H1 (cell line): ENCODE data around the gene SLC37A1. TPM values are rescaled to one million over a fixed set of nuclear protein-coding genes. Genes with fewer than 3 reads are reported as not detected.

Experiments
- CTCF ChIA-PET: fragments of 300-600 bp; sonication (Branson Sonifier 250); formaldehyde crosslinking; loops from one replicate; lab custom pipeline; 2021; ENCODE audit not compliant: partially characterized antibody; lab: Charles Lee
- POLR2A ChIA-PET: fragments of 300-600 bp; sonication (Branson Sonifier 250); formaldehyde crosslinking; loops from one replicate; lab custom pipeline; 2021; ENCODE audit warnings: inconsistent platforms; ENCODE audit not compliant: partially characterized antibody; lab: Charles Lee
- DNase-seq, 2 experiments: peaks; one replicate each; pipeline versions ENCODE4 v3.0.0 to v3.0.0-alpha.2; 2010 to 2022; ENCODE audit warnings: low spot score in 2 of 2, low read depth in 1 of 2, mixed read lengths in 1 of 2
- FAIRE-seq: peaks from 2 replicates; lab custom pipeline; 2011; peaks lifted over from hg19 to GRCh38; lab: Jason Lieb, UNC
- H2AFZ ChIP-seq: 2 replicates; pipeline ENCODE4 v1.8.1; 2012; ENCODE audit warnings: low read length, inconsistent platforms
- H2AK5ac ChIP-seq: 2 replicates; pipeline ENCODE4 v1.6.1; 2013; ENCODE audit warnings: low read depth, low read length
- H2BK120ac ChIP-seq: replicated peaks from 2 replicates; pipeline ENCODE3; 2013; ENCODE audit warnings: low read depth, low read length, inconsistent platforms
- H2BK12ac ChIP-seq: 2 replicates; pipeline ENCODE4 v1.6.1; 2013; ENCODE audit warnings: low read depth, low read length
- H2BK15ac ChIP-seq: 2 replicates; pipeline ENCODE4 v1.6.1; 2013; ENCODE audit warnings: low read length
- H2BK20ac ChIP-seq: 2 replicates; pipeline ENCODE4 v1.6.1; 2013; ENCODE audit warnings: low read length
- H2BK5ac ChIP-seq: 2 replicates; pipeline ENCODE4 v1.6.1; 2013; ENCODE audit warnings: low read depth, low read length
- H3K14ac ChIP-seq: 2 replicates; pipeline ENCODE4 v1.6.1; 2013; ENCODE audit warnings: inconsistent platforms; ENCODE audit not compliant: insufficient read length
- H3K18ac ChIP-seq: 2 replicates; pipeline ENCODE4 v1.6.1; 2013; ENCODE audit warnings: low read length; ENCODE audit errors: extremely low read depth
- H3K23ac ChIP-seq: 2 replicates; pipeline ENCODE4 v1.6.1; 2013; ENCODE audit warnings: inconsistent platforms; ENCODE audit not compliant: insufficient read length
- H3K23me2 ChIP-seq: 2 replicates; pipeline ENCODE4 v1.6.1; 2013; ENCODE audit warnings: low read depth, low read length
- H3K27ac ChIP-seq: 2 replicates; pipeline ENCODE4 v1.6.1; 2011; ENCODE audit warnings: low read depth, low read length, inconsistent platforms
- H3K27me3 ChIP-seq, 4 experiments: replicated peaks in 1 of 4; 1 replicate in 1 of 4; 2 replicates in 3 of 4; pipeline versions ENCODE4 v1.6.1 to v1.8.1; 2011 to 2013; ENCODE audit warnings: low read length in 3 of 4, mild to moderate bottlenecking in 3 of 4, inconsistent platforms in 2 of 4, mixed read lengths in 2 of 4, moderate library complexity in 1 of 4; ENCODE audit not compliant: control insufficient read depth in 3 of 4, insufficient read depth in 3 of 4; ENCODE audit errors: extremely low read depth in 1 of 4
- H3K36me3 ChIP-seq, 4 experiments: 2 replicates each; pipeline versions ENCODE4 v1.6.1 to v1.8.1; 2011 to 2013; ENCODE audit warnings: mild to moderate bottlenecking in 4 of 4, low read length in 3 of 4, moderate library complexity in 2 of 4, control low read depth in 1 of 4, inconsistent platforms in 1 of 4; ENCODE audit not compliant: insufficient read depth in 4 of 4, control insufficient read depth in 2 of 4
- H3K4ac ChIP-seq: replicated peaks from 2 replicates; pipeline ENCODE3; 2013; ENCODE audit warnings: low read length, low read depth, mixed read lengths, inconsistent platforms; ENCODE audit not compliant: insufficient read length
- H3K4me1 ChIP-seq, 4 experiments: replicated peaks in 1 of 4; 1 replicate in 1 of 4; 2 replicates in 3 of 4; pipeline versions ENCODE4 v1.6.1 to v1.8.1; 2011 to 2013; ENCODE audit warnings: low read length in 3 of 4, inconsistent platforms in 2 of 4, mixed read lengths in 1 of 4; ENCODE audit not compliant: insufficient read depth in 4 of 4, control insufficient read depth in 3 of 4
- H3K4me2 ChIP-seq, 2 experiments: 2 replicates each; pipeline versions ENCODE4 v1.6.1 to v1.8.1; 2011 to 2013; ENCODE audit warnings: low read depth in 2 of 2, low read length in 2 of 2, control low read depth in 1 of 2, inconsistent platforms in 1 of 2, mild to moderate bottlenecking in 1 of 2; ENCODE audit not compliant: insufficient read depth in 1 of 2
- H3K4me3 ChIP-seq, 4 experiments: fragments of 200-600, 300-600 bp in 1 of 4; sonication (generic), shearing (Covaris generic), sonication (Bioruptor Twin) in 1 of 4; 2 replicates each; pipeline versions ENCODE4 v1.5.1 to v1.8.1; 2011 to 2016; ENCODE audit warnings: low read length in 4 of 4, low read depth in 3 of 4, control low read depth in 2 of 4, inconsistent platforms in 2 of 4, mild to moderate bottlenecking in 2 of 4, mixed read lengths in 1 of 4, moderate library complexity in 1 of 4; ENCODE audit not compliant: insufficient read depth in 2 of 4; ENCODE audit errors: extremely low read depth in 1 of 4
- H3K56ac ChIP-seq: replicated peaks from 2 replicates; pipeline ENCODE3; 2013; ENCODE audit warnings: low read depth, mild to moderate bottlenecking, mixed read lengths, low read length, inconsistent platforms; ENCODE audit not compliant: insufficient read length
- H3K79me1 ChIP-seq: 2 replicates; pipeline ENCODE4 v1.6.1; 2013; ENCODE audit warnings: low read depth, low read length, control low read depth
- H3K79me2 ChIP-seq, 2 experiments: 2 replicates each; pipeline versions ENCODE4 v1.6.1 to v1.8.1; 2012 to 2013; ENCODE audit warnings: low read length in 2 of 2, mild to moderate bottlenecking in 2 of 2, inconsistent platforms in 1 of 2; ENCODE audit not compliant: insufficient read depth in 2 of 2, control insufficient read depth in 1 of 2
- H3K9ac ChIP-seq, 4 experiments: replicated peaks in 1 of 4; 1 replicate in 1 of 4; 2 replicates in 3 of 4; pipeline versions ENCODE4 v1.6.1 to v1.8.1; 2011 to 2013; ENCODE audit warnings: low read depth in 3 of 4, low read length in 3 of 4, control low read depth in 2 of 4, mild to moderate bottlenecking in 2 of 4, moderate library complexity in 2 of 4, inconsistent platforms in 1 of 4; ENCODE audit errors: extremely low read depth in 1 of 4
- H3K9me3 ChIP-seq, 2 experiments: 2 replicates each; pipeline versions ENCODE4 v1.6.1 to v1.8.1; 2012 to 2013; ENCODE audit warnings: mild to moderate bottlenecking in 2 of 2, moderate library complexity in 2 of 2, control low read depth in 1 of 2, inconsistent platforms in 1 of 2, low read depth in 1 of 2, low read length in 1 of 2, mixed read lengths in 1 of 2; ENCODE audit not compliant: insufficient read depth in 2 of 2
- H4K20me1 ChIP-seq, 2 experiments: replicated peaks in 1 of 2; 2 replicates each; pipeline versions ENCODE3 to v1.8.1; 2011 to 2013; ENCODE audit warnings: inconsistent platforms in 2 of 2, low read length in 2 of 2, mild to moderate bottlenecking in 1 of 2; ENCODE audit not compliant: insufficient read depth in 2 of 2, control insufficient read depth in 1 of 2
- H4K5ac ChIP-seq: 2 replicates; pipeline ENCODE4 v1.6.1; 2013; ENCODE audit warnings: low read length, low read depth, mixed read lengths, inconsistent platforms; ENCODE audit not compliant: insufficient read length
- H4K8ac ChIP-seq: 2 replicates; pipeline ENCODE4 v1.8.0; 2013; ENCODE audit warnings: mild to moderate bottlenecking, moderate library complexity, low read length, inconsistent platforms; ENCODE audit not compliant: insufficient read depth; ENCODE audit errors: extremely low read depth
- H4K91ac ChIP-seq: replicated peaks from 2 replicates; pipeline ENCODE3; 2013; ENCODE audit warnings: low read length, mixed read lengths, inconsistent platforms; ENCODE audit not compliant: insufficient read length
- CTBP2 ChIP-seq: IDR thresholded peaks from 2 replicates; pipeline ENCODE4 v1.7.0; 2011; ENCODE audit warnings: borderline replicate concordance, mild to moderate bottlenecking, moderate library complexity, mixed read lengths, low read length; ENCODE audit not compliant: insufficient read depth, insufficient read length
- YY1 ChIP-seq: IDR thresholded peaks from 2 replicates; pipeline ENCODE4 v1.6.1; 2011; ENCODE audit warnings: low read depth, mild to moderate bottlenecking, low read length
- WGBS, 2 experiments: shearing (Covaris generic) in 1 of 2; methylation state at CpG; one replicate each; pipeline versions ENCODE4 v1.1.6 to v1.1.7; 2013 to 2015; ENCODE audit warnings: low lambda C conversion rate in 2 of 2, mixed read lengths in 2 of 2, inconsistent platforms in 1 of 2, low coverage in 1 of 2, missing lambda C conversion rate in 1 of 2; ENCODE audit not compliant: insufficient replicate concordance in 2 of 2, insufficient coverage in 1 of 2, insufficient read length in 1 of 2; ENCODE audit errors: extremely low coverage in 1 of 2, missing lambda C conversion rate in 1 of 2; 5-methylcytosine and 5-hydroxymethylcytosine counted together
- polyA plus RNA-seq, 7 experiments: library from polyadenylated mRNA; depleted of rRNA in 3 of 7; stranded (reverse) in 5 of 7; unstranded in 2 of 7; fragments of >200 nt in 5 of 7; fragments of 200-250 nt in 2 of 7; gene quantifications; 1 replicate in 5 of 7; 2 replicates in 1 of 7; 4 replicates in 1 of 7; pipeline versions ENCODE4 v1.2.1 to v1.2.3, GENCODE V29; 2011 to 2013; ENCODE audit warnings: missing spikeins in 2 of 7, mixed read lengths in 2 of 7
- total RNA-seq: library from RNA; stranded (reverse); fragmentation: NEBNext Ultra II Directional; extraction: Animal tissue kit (Norgen Biotek cat#: 25700); gene quantifications from 2 replicates; pipeline ENCODE4 v1.2.1, GENCODE V29; 2021

The SLC37A1 gene
- total and polyA plus RNA-seq, 2 of the 8 experiments (the other 6 are each of a cell fraction or from before 2014, with no cell fraction given), result 15.6 to 30.9 TPM

DNA sequence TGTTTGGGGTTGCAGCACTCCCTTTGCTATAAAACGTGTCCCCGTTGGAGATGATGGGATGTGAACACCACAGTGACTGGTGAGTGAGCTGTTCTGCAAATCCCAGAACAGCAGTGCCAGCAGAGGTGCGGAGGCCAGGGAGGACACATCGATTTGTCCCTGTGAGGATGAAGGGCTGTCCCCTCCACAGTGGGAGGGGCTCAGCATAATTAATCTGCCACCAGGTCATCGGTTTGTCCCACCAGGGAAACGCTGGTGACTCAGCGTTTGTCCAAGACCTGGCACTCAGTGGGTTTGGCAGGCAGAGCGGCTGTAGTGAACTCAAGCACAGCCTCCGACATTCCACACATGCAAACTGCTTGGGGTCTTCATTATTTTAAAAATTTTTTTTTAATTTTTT, 117.0 kb downstream of the SLC37A1 start:
- H2BK20ac ChIP-seq, result no peak overlapping the region
- no peak overlapping the region for H3K18ac ChIP-seq
- no peaks in the 10 kb centered on the region for H3K36me3 ChIP-seq
- 0 out of 2 replicates have a peak overlapping the region, but pooled peaks have one; percentile 9 for H2BK12ac ChIP-seq
- DNase-seq (no peak), FAIRE-seq (no peak)
- H3K27me3 ChIP-seq, result peaks cover 0 to 7% (median 3%) of the 10 kb centered on the region in 4 experiments; a peak in 2 of 7 replicates
- 0 out of 2 replicates have a peak, but pooled peaks cover 2% of the 10 kb centered on the region for H3K79me1 ChIP-seq
- CTCF ChIA-PET, result interaction anchor here (1.0 to 2.0 kb wide), 2 partner anchors 22 to 38 kb away, joined by 5 to 6 read pairs; no protein-coding TSS in a partner anchor
- no peak for TF ChIP-seq CTBP2
- TF ChIP-seq YY1, result no peak
- no peak overlapping the region for H3K9ac ChIP-seq
- H3K79me2 ChIP-seq, result no peaks in the 10 kb centered on the region
- no peaks in the 10 kb centered on the region for H4K20me1 ChIP-seq
- H3K4ac ChIP-seq, result no peak overlapping the region
- 93% methylated on average over 9 of the region's 9 CpGs; no CpG with 5 or more reads in 1 of the 2 experiments for WGBS, 2 experiments
- H4K8ac ChIP-seq, result no peak overlapping the region
- no peak overlapping the region for H3K4me3 ChIP-seq
- H4K5ac ChIP-seq, result no peak overlapping the region
- H2BK120ac ChIP-seq, result no peak overlapping the region
- no peak overlapping the region for H2BK5ac ChIP-seq
- no peak overlapping the region for H2AK5ac ChIP-seq
- H3K4me1 ChIP-seq, result peaks cover 0 to 7% (median 2%) of the 10 kb centered on the region in 4 experiments; a peak in 2 of 7 replicates
- peak overlapping the region; percentile 29; the same call in 1 of the 2 replicates for H2BK15ac ChIP-seq
- no peak overlapping the region for H3K14ac ChIP-seq
- H3K23me2 ChIP-seq, result peaks cover 14% of the 10 kb centered on the region; the same call in 1 of the 2 replicates
- H2AFZ ChIP-seq, result no peak overlapping the region
- POLR2A ChIA-PET, result no interaction called here
- no peak overlapping the region for H3K56ac ChIP-seq
- H3K23ac ChIP-seq, result no peak overlapping the region
- H4K91ac ChIP-seq, result no peak overlapping the region
- H3K9me3 ChIP-seq, result no peaks in the 10 kb centered on the region
- H3K4me2 ChIP-seq, result no peak overlapping the region
- H3K27ac ChIP-seq, result no peak overlapping the region

Other genes starting within 250 kb of the SLC37A1 start
- gene TFF3, start 198.4 kb upstream of the SLC37A1 start, total RNA-seq, result 1.7 TPM in 1 of 2 replicates, not detected in the other
- gene TFF3, start 198.4 kb upstream of the SLC37A1 start, polyA plus RNA-seq (2011; rRNA removed), result 4.1 and 6.7 TPM in 2 replicates
- gene TFF2, start 162.9 kb upstream of the SLC37A1 start, total RNA-seq, result not detected in 2 replicates
- gene TFF2, start 162.9 kb upstream of the SLC37A1 start, polyA plus RNA-seq (2011; rRNA removed), result not detected in 2 replicates
- gene TFF1, start 147.3 kb upstream of the SLC37A1 start, total RNA-seq, result not detected in 2 replicates
- gene TFF1, start 147.3 kb upstream of the SLC37A1 start, polyA plus RNA-seq (2011; rRNA removed), result not detected in 2 replicates
- not detected in 2 replicates for gene TMPRSS3, start 117.8 kb upstream of the SLC37A1 start, total RNA-seq
- 0.38 and 0.75 TPM in 2 replicates for gene TMPRSS3, start 117.8 kb upstream of the SLC37A1 start, polyA plus RNA-seq (2011; rRNA removed)
- gene UBASH3A, start 110.0 kb upstream of the SLC37A1 start, total RNA-seq, result not detected in 2 replicates
- not detected in 2 replicates for gene UBASH3A, start 110.0 kb upstream of the SLC37A1 start, polyA plus RNA-seq (2011; rRNA removed)
- 0.36 TPM in 1 of 2 replicates, not detected in the other for gene RSPH1, start 17.6 kb upstream of the SLC37A1 start, total RNA-seq
- 0.08 and 0.24 TPM in 2 replicates for gene RSPH1, start 17.6 kb upstream of the SLC37A1 start, polyA plus RNA-seq (2011; rRNA removed)
- gene PDE9A, start 139.8 kb downstream of the SLC37A1 start, total RNA-seq, result 45.7 and 45.9 TPM in 2 replicates
- 39.2 and 46.7 TPM in 2 replicates for gene PDE9A, start 139.8 kb downstream of the SLC37A1 start, polyA plus RNA-seq (2011; rRNA removed)